ENCODE data around the gene SLC39A6. TPM values are rescaled to one million over a fixed set of nuclear protein-coding genes. Genes with fewer than 3 reads are reported as not detected.

SLC39A6 gene
- polyA plus RNA-seq, 1 donor (not counting 4 experiments of a cell fraction or from before 2014, with no cell fraction given), result 145 TPM

DNA sequence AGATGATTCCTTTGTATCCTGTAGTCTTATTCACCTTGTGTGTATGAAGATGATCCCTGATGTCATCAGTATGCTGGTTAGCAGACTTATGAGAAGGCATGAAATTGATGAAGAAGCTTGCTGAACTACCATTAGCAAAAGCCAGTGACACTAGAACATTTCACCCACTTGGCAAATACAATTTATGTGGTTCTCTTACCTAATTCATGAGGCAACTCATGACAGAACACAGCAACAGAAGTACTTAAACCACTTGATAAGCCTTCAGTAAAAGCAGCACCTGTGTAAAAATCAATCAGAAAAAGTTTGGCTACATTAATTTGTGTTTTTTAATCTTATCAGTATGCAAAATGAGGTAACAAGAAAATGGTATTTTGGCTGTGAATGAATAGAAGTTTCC, 16.8 kb downstream of the SLC39A6 start:
- Histone ChIP-seq H3K79me2 (ENCODE audit: control insufficient read depth, insufficient read depth, low read length) (no peaks in the 10 kb centered on the region), H3K9ac (ENCODE audit: control insufficient read depth, extremely low read depth, insufficient read depth, low read length) (no peak overlapping the region), H3K4me2 (ENCODE audit: control insufficient read depth, extremely low read depth, insufficient read depth, low read depth, low read length) (no peak overlapping the region), H3K36me3 (ENCODE audit: control insufficient read depth in 2 of 2, extremely low read depth in 1 of 2, insufficient read depth in 2 of 2, low read length in 2 of 2) (peaks cover 14 to 17% of the 10 kb centered on the region in 2 experiments), H3K4me3 (ENCODE audit: control insufficient read depth in 2 of 3, extremely low read depth in 1 of 3, insufficient read depth in 2 of 3, low read depth in 1 of 3, low read length in 3 of 3) (no peak overlapping the region), H3K9me3 (ENCODE audit: control insufficient read depth, low read depth, low read length) (no peaks in the 10 kb centered on the region), H4K20me1 (ENCODE audit: control insufficient read depth, extremely low read depth, insufficient read depth, low read length) (no peaks in the 10 kb centered on the region), H2AFZ (ENCODE audit: control insufficient read depth, low read length) (no peak overlapping the region), H3K4me1 (ENCODE audit: control insufficient read depth, extremely low read depth, insufficient read depth, low read length) (no peaks in the 10 kb centered on the region), H3K9me1 (ENCODE audit: control insufficient read depth, extremely low read depth, insufficient read depth, low read length) (no peaks in the 10 kb centered on the region), H3K27ac (ENCODE audit: control insufficient read depth, insufficient read depth, low read length) (no peak overlapping the region), H3K27me3 (ENCODE audit: control insufficient read depth, extremely low read depth, insufficient read depth, low read length) (no peaks in the 10 kb centered on the region)
- dilution Hi-C loops (cut with MboI; ENCODE audit: extremely low pct_ligation_motif_present, low sequenced_read_pairs), result no loop called here
- DNase-seq (ENCODE audit: low read depth, low spot score), result no peak
- FAIRE-seq, result no peak
- TF ChIP-seq, protein P1, sequence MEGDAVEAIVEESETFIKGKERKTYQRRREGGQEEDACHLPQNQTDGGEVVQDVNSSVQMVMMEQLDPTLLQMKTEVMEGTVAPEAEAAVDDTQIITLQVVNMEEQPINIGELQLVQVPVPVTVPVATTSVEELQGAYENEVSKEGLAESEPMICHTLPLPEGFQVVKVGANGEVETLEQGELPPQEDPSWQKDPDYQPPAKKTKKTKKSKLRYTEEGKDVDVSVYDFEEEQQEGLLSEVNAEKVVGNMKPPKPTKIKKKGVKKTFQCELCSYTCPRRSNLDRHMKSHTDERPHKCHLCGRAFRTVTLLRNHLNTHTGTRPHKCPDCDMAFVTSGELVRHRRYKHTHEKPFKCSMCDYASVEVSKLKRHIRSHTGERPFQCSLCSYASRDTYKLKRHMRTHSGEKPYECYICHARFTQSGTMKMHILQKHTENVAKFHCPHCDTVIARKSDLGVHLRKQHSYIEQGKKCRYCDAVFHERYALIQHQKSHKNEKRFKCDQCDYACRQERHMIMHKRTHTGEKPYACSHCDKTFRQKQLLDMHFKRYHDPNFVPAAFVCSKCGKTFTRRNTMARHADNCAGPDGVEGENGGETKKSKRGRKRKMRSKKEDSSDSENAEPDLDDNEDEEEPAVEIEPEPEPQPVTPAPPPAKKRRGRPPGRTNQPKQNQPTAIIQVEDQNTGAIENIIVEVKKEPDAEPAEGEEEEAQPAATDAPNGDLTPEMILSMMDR (optimal IDR thresholded peaks at IDR 0.05 in 1 of 3, IDR thresholded peaks at IDR 0.05 in 1 of 3, conservative IDR thresholded peaks at IDR 0.05 in 1 of 3; ENCODE audit: extremely low read depth in 1 of 3, insufficient read depth in 2 of 3, low read length in 3 of 3), result no peak
- no peak for TF ChIP-seq EZH2 (IDR thresholded peaks at IDR 0.05; ENCODE audit: low read length)

DNA sequence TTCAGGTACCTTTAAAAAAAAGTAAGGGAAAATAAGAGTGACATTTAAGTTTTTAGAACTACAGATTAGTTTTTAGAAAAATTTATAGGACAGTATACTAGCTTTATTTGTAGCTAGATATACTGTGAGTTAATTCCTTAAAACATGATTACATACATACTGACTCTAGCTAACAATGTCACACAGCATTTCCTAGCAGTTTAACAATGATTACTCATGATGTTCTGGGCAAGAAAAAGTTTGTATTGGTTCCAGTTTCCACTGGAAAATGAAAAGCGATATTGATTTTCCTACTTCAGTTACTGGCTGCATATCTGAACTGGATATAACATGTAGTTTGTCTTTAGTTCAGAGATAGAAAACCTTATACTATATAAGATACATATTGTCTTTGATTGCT, 19.4 kb downstream of the SLC39A6 start:
- Histone ChIP-seq H3K4me3 (ENCODE audit: control insufficient read depth in 2 of 3, extremely low read depth in 1 of 3, insufficient read depth in 2 of 3, low read depth in 1 of 3, low read length in 3 of 3) (no peak overlapping the region), H3K9me3 (ENCODE audit: control insufficient read depth, low read depth, low read length) (no peaks in the 10 kb centered on the region), H3K9me1 (ENCODE audit: control insufficient read depth, extremely low read depth, insufficient read depth, low read length) (no peaks in the 10 kb centered on the region), H4K20me1 (ENCODE audit: control insufficient read depth, extremely low read depth, insufficient read depth, low read length) (no peaks in the 10 kb centered on the region), H3K4me2 (ENCODE audit: control insufficient read depth, extremely low read depth, insufficient read depth, low read depth, low read length) (no peak overlapping the region), H3K36me3 (ENCODE audit: control insufficient read depth in 2 of 2, extremely low read depth in 1 of 2, insufficient read depth in 2 of 2, low read length in 2 of 2) (peaks cover 5 to 14% of the 10 kb centered on the region in 2 experiments), H3K27me3 (ENCODE audit: control insufficient read depth, extremely low read depth, insufficient read depth, low read length) (no peaks in the 10 kb centered on the region), H3K27ac (ENCODE audit: control insufficient read depth, insufficient read depth, low read length) (no peak overlapping the region), H2AFZ (ENCODE audit: control insufficient read depth, low read length) (no peak overlapping the region), H3K79me2 (ENCODE audit: control insufficient read depth, insufficient read depth, low read length) (no peaks in the 10 kb centered on the region), H3K4me1 (ENCODE audit: control insufficient read depth, extremely low read depth, insufficient read depth, low read length) (no peaks in the 10 kb centered on the region), H3K9ac (ENCODE audit: control insufficient read depth, extremely low read depth, insufficient read depth, low read length) (no peak overlapping the region)
- DNase-seq (ENCODE audit: low read depth, low spot score), result no peak
- no peak for FAIRE-seq
- dilution Hi-C loops (cut with MboI; ENCODE audit: extremely low pct_ligation_motif_present, low sequenced_read_pairs), result no loop called here
- TF ChIP-seq, protein P1 (optimal IDR thresholded peaks at IDR 0.05 in 1 of 3, IDR thresholded peaks at IDR 0.05 in 1 of 3, conservative IDR thresholded peaks at IDR 0.05 in 1 of 3; ENCODE audit: extremely low read depth in 1 of 3, insufficient read depth in 2 of 3, low read length in 3 of 3), result no peak
- no peak for TF ChIP-seq EZH2 (IDR thresholded peaks at IDR 0.05; ENCODE audit: low read length)
